DND-41 (cell line): ENCODE measurements around the gene TRAPPC10.

Experiments used
- ATAC-seq: fragments of 200-7000 bp; cut with Tn5 transposase; 3 replicates; pipeline ENCODE4 v1.9.1; 2021; ENCODE audit warnings: low read depth; ENCODE audit not compliant: insufficient read depth
- DNase-seq: peaks from one replicate; pipeline ENCODE4 v3.0.0-alpha.2; 2020
- H2AFZ ChIP-seq: 2 replicates; pipeline ENCODE4 v1.6.0; 2012; ENCODE audit warnings: low read depth, low read length
- H3K27ac ChIP-seq: 2 replicates; pipeline ENCODE4 v1.5.1; 2012; ENCODE audit warnings: low read length, inconsistent platforms
- H3K27me3 ChIP-seq: fragments of 200-600 bp; sonication (generic); 2 replicates; pipeline ENCODE4 v1.6.0; 2012; ENCODE audit warnings: low read length, mild to moderate bottlenecking, inconsistent platforms; ENCODE audit not compliant: insufficient read depth, poor library complexity
- H3K36me3 ChIP-seq: 2 replicates; pipeline ENCODE4 v1.5.1; 2012; ENCODE audit warnings: low read length, inconsistent platforms; ENCODE audit not compliant: insufficient read depth
- H3K4me1 ChIP-seq: 2 replicates; pipeline ENCODE4 v1.5.1; 2012; ENCODE audit warnings: mild to moderate bottlenecking, low read length; ENCODE audit not compliant: insufficient read depth
- H3K4me2 ChIP-seq: 2 replicates; pipeline ENCODE4 v1.6.0; 2012; ENCODE audit warnings: mild to moderate bottlenecking, moderate library complexity, low read length, inconsistent platforms; ENCODE audit not compliant: insufficient read depth
- H3K4me3 ChIP-seq, 2 experiments: fragments of 200-600 bp in 1 of 2; shearing (Covaris generic) in 1 of 2; 2 replicates each; pipeline ENCODE4 v1.5.1; 2012 to 2016; ENCODE audit warnings: inconsistent platforms in 2 of 2, low read length in 2 of 2, mild to moderate bottlenecking in 2 of 2, low read depth in 1 of 2, moderate library complexity in 1 of 2
- H3K79me2 ChIP-seq: 2 replicates; pipeline ENCODE4 v1.6.0; 2012; ENCODE audit warnings: low read length, inconsistent platforms; ENCODE audit not compliant: insufficient read depth
- H3K9ac ChIP-seq: 2 replicates; pipeline ENCODE4 v1.6.0; 2012; ENCODE audit warnings: low read depth, mild to moderate bottlenecking, inconsistent platforms, low read length, moderate library complexity
- H3K9me3 ChIP-seq: 2 replicates; pipeline ENCODE4 v1.5.1; 2012; ENCODE audit warnings: low read length, moderate library complexity, mild to moderate bottlenecking, inconsistent platforms; ENCODE audit not compliant: insufficient read depth, severe bottlenecking
- H4K20me1 ChIP-seq: 2 replicates; pipeline ENCODE4 v1.6.0; 2012; ENCODE audit warnings: low read length; ENCODE audit not compliant: insufficient read depth
- EZH2 ChIP-seq: IDR thresholded peaks from 3 replicates; pipeline ENCODE4 v1.6.1; 2012; ENCODE audit warnings: borderline replicate concordance, low read depth, mild to moderate bottlenecking, moderate library complexity, low read length, inconsistent platforms; ENCODE audit not compliant: severe bottlenecking
- TF ChIP-seq, protein P1 (sequence below): IDR thresholded peaks from 2 replicates; pipeline ENCODE4 v1.5.1; 2012; ENCODE audit warnings: borderline replicate concordance, low read length, moderate library complexity, mild to moderate bottlenecking; ENCODE audit not compliant: poor library complexity, severe bottlenecking; ENCODE audit errors: extremely low read depth

TRAPPC10 gene

DNA sequence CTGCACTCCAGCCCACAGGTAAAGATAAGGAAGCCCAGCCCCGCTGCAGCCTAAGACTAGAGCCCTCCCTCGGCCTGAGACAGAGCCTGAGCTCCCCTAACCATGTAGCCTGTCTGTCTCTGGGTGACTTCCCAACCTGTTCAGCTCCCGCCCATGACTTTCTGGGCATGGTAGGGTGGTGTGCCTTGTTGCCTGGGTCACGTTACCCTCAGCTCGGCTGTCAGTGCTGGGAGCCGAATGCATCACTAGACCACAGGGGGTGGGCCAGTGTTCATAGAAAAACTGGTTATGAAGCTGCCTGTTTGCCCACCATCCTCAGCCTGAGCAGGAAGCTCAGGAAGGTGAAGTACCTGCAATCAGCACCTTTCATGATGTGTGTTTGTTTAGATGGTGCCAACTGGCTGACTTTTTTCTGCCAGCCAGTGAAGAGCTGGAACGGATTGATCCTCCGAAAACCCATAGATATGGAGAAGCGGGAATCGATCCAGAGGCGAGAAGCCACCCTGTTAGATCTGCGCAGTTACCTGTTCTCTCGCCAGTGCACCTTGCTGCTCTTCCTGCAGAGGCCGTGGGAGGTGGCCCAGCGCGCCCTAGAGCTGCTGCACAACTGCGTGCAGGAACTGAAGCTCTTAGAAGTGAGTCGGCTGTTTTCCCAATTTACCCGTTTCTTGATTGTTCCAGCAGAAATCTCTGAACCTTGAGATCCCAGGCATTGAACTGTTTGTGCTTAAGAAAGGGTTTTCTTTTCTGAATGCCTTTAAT is 51.2 kb downstream of the TRAPPC10 start:
- no peak overlapping the region for H3K27ac ChIP-seq
- H4K20me1 ChIP-seq, result peaks cover 37% of the 10 kb centered on the region
- no peaks in the 10 kb centered on the region for H3K27me3 ChIP-seq
- ATAC-seq, result no peak
- H3K4me3 ChIP-seq, result no peak overlapping the region
- peaks cover 85% of the 10 kb centered on the region for H3K36me3 ChIP-seq
- H3K4me1 ChIP-seq, result no peaks in the 10 kb centered on the region; the same call in 1 of the 2 replicates
- no peak overlapping the region for H2AFZ ChIP-seq
- no peak for DNase-seq
- no peak overlapping the region for H3K9ac ChIP-seq
- H3K79me2 ChIP-seq, result peaks cover 36% of the 10 kb centered on the region
- no peak for TF ChIP-seq EZH2
- TF ChIP-seq, protein P1, sequence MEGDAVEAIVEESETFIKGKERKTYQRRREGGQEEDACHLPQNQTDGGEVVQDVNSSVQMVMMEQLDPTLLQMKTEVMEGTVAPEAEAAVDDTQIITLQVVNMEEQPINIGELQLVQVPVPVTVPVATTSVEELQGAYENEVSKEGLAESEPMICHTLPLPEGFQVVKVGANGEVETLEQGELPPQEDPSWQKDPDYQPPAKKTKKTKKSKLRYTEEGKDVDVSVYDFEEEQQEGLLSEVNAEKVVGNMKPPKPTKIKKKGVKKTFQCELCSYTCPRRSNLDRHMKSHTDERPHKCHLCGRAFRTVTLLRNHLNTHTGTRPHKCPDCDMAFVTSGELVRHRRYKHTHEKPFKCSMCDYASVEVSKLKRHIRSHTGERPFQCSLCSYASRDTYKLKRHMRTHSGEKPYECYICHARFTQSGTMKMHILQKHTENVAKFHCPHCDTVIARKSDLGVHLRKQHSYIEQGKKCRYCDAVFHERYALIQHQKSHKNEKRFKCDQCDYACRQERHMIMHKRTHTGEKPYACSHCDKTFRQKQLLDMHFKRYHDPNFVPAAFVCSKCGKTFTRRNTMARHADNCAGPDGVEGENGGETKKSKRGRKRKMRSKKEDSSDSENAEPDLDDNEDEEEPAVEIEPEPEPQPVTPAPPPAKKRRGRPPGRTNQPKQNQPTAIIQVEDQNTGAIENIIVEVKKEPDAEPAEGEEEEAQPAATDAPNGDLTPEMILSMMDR, result no peak
- no peak overlapping the region for H3K4me2 ChIP-seq
- H3K9me3 ChIP-seq, result no peaks in the 10 kb centered on the region

GRCh38 chr21:44064852-44065403 is 52.8 kb downstream of the TRAPPC10 start:
- Histone ChIP-seq H3K9ac (no peak overlapping the region), H3K9me3 (no peaks in the 10 kb centered on the region), H3K27ac (no peak overlapping the region), H3K4me1 (no peaks in the 10 kb centered on the region; the same call in 1 of the 2 replicates), H3K36me3 (peaks cover 83% of the 10 kb centered on the region), H3K4me2 (no peak overlapping the region), H3K4me3 (no peak overlapping the region), H3K79me2 (peaks cover 44% of the 10 kb centered on the region), H4K20me1 (peaks cover 33% of the 10 kb centered on the region), H3K27me3 (no peaks in the 10 kb centered on the region), H2AFZ (no peak overlapping the region)
- ATAC-seq (no peak; the same call in 2 of the 3 replicates), DNase-seq (no peak)
- TF ChIP-seq, protein P1, result no peak
- no peak for TF ChIP-seq EZH2

DNA sequence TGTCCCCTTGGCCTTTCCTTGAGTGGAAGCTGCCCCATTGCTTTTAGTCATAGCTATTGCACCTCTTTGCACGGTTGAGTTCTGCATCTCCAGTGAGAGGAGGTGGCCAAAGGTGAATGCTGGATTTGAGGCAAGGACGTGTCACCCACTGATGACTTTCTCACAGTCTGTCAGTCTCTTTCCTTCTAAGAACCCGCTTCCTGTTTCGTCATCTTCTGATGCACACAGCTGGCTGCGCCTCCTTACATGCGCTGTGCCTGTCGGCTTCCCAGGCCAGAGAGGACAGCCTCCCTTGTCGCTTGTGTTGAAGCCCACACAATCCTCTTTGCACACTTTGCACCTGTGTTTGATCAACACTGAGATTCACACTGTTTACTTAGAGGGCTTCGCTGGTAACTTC is 53.3 kb downstream of the TRAPPC10 start:
- Histone ChIP-seq H3K4me2 (no peak overlapping the region), H3K9ac (no peak overlapping the region), H3K27ac (no peak overlapping the region; the same call in 1 of the 2 replicates), H4K20me1 (peaks cover 35% of the 10 kb centered on the region), H3K4me1 (no peaks in the 10 kb centered on the region; the same call in 1 of the 2 replicates), H3K79me2 (peaks cover 47% of the 10 kb centered on the region), H3K9me3 (no peaks in the 10 kb centered on the region), H3K27me3 (no peaks in the 10 kb centered on the region), H3K36me3 (peaks cover 86% of the 10 kb centered on the region), H3K4me3 (no peak overlapping the region), H2AFZ (no peak overlapping the region)
- ATAC-seq (peak; percentile 98), DNase-seq (peak; percentile 76)
- TF ChIP-seq, protein P1, result no peak
